H9 (cell line): ENCODE measurements around the gene RHNO1. TPM values are rescaled to one million over a fixed set of nuclear protein-coding genes. Genes with fewer than 3 reads are reported as not detected.

ENCODE experiments used
- DNase-seq: peaks from one replicate; pipeline ENCODE4 v3.0.0-alpha.2; 2017
- H2AFZ ChIP-seq: one replicate; pipeline ENCODE4 v1.6.1; 2013; ENCODE audit warnings: mild to moderate bottlenecking, low read length, control low read depth, moderate library complexity
- H2AK5ac ChIP-seq: 2 replicates; pipeline ENCODE4 v1.6.1; 2013; ENCODE audit warnings: low read length, control low read depth, mixed read lengths; ENCODE audit not compliant: insufficient read length
- H2BK120ac ChIP-seq: one replicate; pipeline ENCODE4 v1.6.1; 2013; ENCODE audit warnings: low read depth, mild to moderate bottlenecking, low read length, control low read depth, inconsistent platforms; ENCODE audit not compliant: poor library complexity, severe bottlenecking
- H2BK12ac ChIP-seq: 2 replicates; pipeline ENCODE4 v1.6.1; 2013; ENCODE audit warnings: low read length, control low read depth, mixed read lengths, low read depth; ENCODE audit not compliant: insufficient read length
- H2BK15ac ChIP-seq: 2 replicates; pipeline ENCODE4 v1.6.1; 2013; ENCODE audit warnings: low read depth, low read length, control low read depth
- H2BK20ac ChIP-seq: one replicate; pipeline ENCODE4 v1.6.1; 2013; ENCODE audit warnings: low read depth, mild to moderate bottlenecking, low read length, control low read depth, inconsistent platforms; ENCODE audit not compliant: poor library complexity, severe bottlenecking
- H2BK5ac ChIP-seq: 2 replicates; pipeline ENCODE4 v1.6.1; 2013; ENCODE audit warnings: low read length, control low read depth, mixed read lengths; ENCODE audit not compliant: insufficient read length
- H3K14ac ChIP-seq: 2 replicates; pipeline ENCODE4 v1.6.1; 2013; ENCODE audit warnings: low read length, control low read depth; ENCODE audit not compliant: insufficient read depth
- H3K18ac ChIP-seq: 2 replicates; pipeline ENCODE4 v1.6.1; 2013; ENCODE audit warnings: low read depth, mild to moderate bottlenecking, mixed read lengths, low read length, control low read depth; ENCODE audit not compliant: insufficient read length
- H3K23ac ChIP-seq: 2 replicates; pipeline ENCODE4 v1.6.1; 2013; ENCODE audit warnings: low read length, control low read depth, mixed read lengths, low read depth; ENCODE audit not compliant: insufficient read length
- H3K23me2 ChIP-seq: 2 replicates; pipeline ENCODE4 v1.6.1; 2013; ENCODE audit warnings: low read depth, mild to moderate bottlenecking, mixed read lengths, low read length, control low read depth; ENCODE audit not compliant: insufficient read length, poor library complexity, severe bottlenecking
- H3K27ac ChIP-seq: 2 replicates; pipeline ENCODE4 v1.5.1; 2013; ENCODE audit warnings: low read length, control low read depth, mixed read lengths, low read depth; ENCODE audit not compliant: insufficient read length
- H3K27me3 ChIP-seq: 2 replicates; pipeline ENCODE4 v1.6.1; 2013; ENCODE audit warnings: low read length, control low read depth, inconsistent platforms; ENCODE audit not compliant: insufficient read depth
- H3K4ac ChIP-seq: 2 replicates; pipeline ENCODE4 v1.6.1; 2013; ENCODE audit warnings: low read depth, mild to moderate bottlenecking, control low read depth, inconsistent platforms, low read length, moderate library complexity
- H3K4me1 ChIP-seq: 2 replicates; pipeline ENCODE4 v1.6.1; 2013; ENCODE audit warnings: low read length, control low read depth, inconsistent platforms; ENCODE audit not compliant: insufficient read depth
- H3K4me2 ChIP-seq: 2 replicates; pipeline ENCODE4 v1.6.1; 2013; ENCODE audit warnings: low read length, control low read depth, mixed read lengths; ENCODE audit not compliant: insufficient read length, insufficient read depth
- H3K56ac ChIP-seq: 2 replicates; pipeline ENCODE4 v1.6.1; 2013; ENCODE audit warnings: low read depth, mild to moderate bottlenecking, mixed read lengths, low read length, control low read depth; ENCODE audit not compliant: insufficient read length
- H3K79me1 ChIP-seq: 2 replicates; pipeline ENCODE4 v1.6.1; 2013; ENCODE audit warnings: low read depth, mild to moderate bottlenecking, moderate library complexity, low read length, control low read depth, inconsistent platforms; ENCODE audit not compliant: insufficient read depth, poor library complexity, severe bottlenecking
- H3K79me2 ChIP-seq: 2 replicates; pipeline ENCODE4 v1.6.1; 2013; ENCODE audit warnings: low read length, control low read depth, inconsistent platforms; ENCODE audit not compliant: insufficient read depth
- H3K9ac ChIP-seq: 2 replicates; pipeline ENCODE4 v1.6.1; 2013; ENCODE audit warnings: low read length, control low read depth, mixed read lengths; ENCODE audit not compliant: insufficient read length; ENCODE audit errors: extremely low read depth
- H3K9me3 ChIP-seq: one replicate; pipeline ENCODE4 v1.6.1; 2013; ENCODE audit warnings: low read depth, low read length, inconsistent platforms; ENCODE audit not compliant: control insufficient read depth
- H3T11ph ChIP-seq: one replicate; pipeline ENCODE4 v1.6.1; 2013; ENCODE audit warnings: mild to moderate bottlenecking, low read length, control low read depth, inconsistent platforms
- H4K20me1 ChIP-seq: one replicate; pipeline ENCODE4 v1.6.1; 2013; ENCODE audit not compliant: control insufficient read depth, insufficient read length, insufficient read depth
- H4K5ac ChIP-seq: 2 replicates; pipeline ENCODE4 v1.6.1; 2013; ENCODE audit warnings: low read depth, mild to moderate bottlenecking, mixed read lengths, low read length, control low read depth; ENCODE audit not compliant: insufficient read length
- H4K8ac ChIP-seq: replicated peaks from 2 replicates; pipeline ENCODE4 v1.6.1; 2013; ENCODE audit warnings: low read length, control low read depth, mixed read lengths, low read depth; ENCODE audit not compliant: insufficient read length
- H4K91ac ChIP-seq: 2 replicates; pipeline ENCODE4 v1.6.1; 2013; ENCODE audit warnings: low read depth, mild to moderate bottlenecking, moderate library complexity, mixed read lengths, low read length, control low read depth; ENCODE audit not compliant: insufficient read length
- H3K27ac Mint-ChIP-seq, 3 experiments: 2 replicates in 2 of 3; 3 replicates in 1 of 3; pipeline ENCODE4 v1.8.0; 2020 to 2021; ENCODE audit warnings: mixed read lengths in 3 of 3, mild to moderate bottlenecking in 1 of 3, moderate library complexity in 1 of 3
- H3K27me3 Mint-ChIP-seq: 2 replicates; pipeline ENCODE4 v1.8.0; 2021; ENCODE audit warnings: low read depth, mild to moderate bottlenecking, moderate library complexity, mixed read lengths
- H3K36me3 Mint-ChIP-seq, 3 experiments: 2 replicates in 2 of 3; 3 replicates in 1 of 3; pipeline ENCODE4 v1.8.0; 2020 to 2021; ENCODE audit warnings: low read depth in 3 of 3, mixed read lengths in 3 of 3; ENCODE audit not compliant: insufficient read depth in 1 of 3
- H3K4me1 Mint-ChIP-seq, 2 experiments: 2 replicates each; pipeline ENCODE4 v1.8.0; 2020; ENCODE audit warnings: mixed read lengths in 2 of 2
- H3K4me3 Mint-ChIP-seq, 2 experiments: 2 replicates in 1 of 2; 3 replicates in 1 of 2; pipeline ENCODE4 v1.8.0; 2020 to 2021; ENCODE audit warnings: mild to moderate bottlenecking in 2 of 2, mixed read lengths in 2 of 2, moderate library complexity in 1 of 2
- H3K9me3 Mint-ChIP-seq, 2 experiments: 2 replicates in 1 of 2; 3 replicates in 1 of 2; pipeline ENCODE4 v1.8.0; 2020; ENCODE audit warnings: mild to moderate bottlenecking in 2 of 2, mixed read lengths in 2 of 2, moderate library complexity in 1 of 2
- WGBS: extraction: QIAGEN DNeasy Blood & Tissue Kit; methylation state at CpG from one replicate; pipeline ENCODE4 v1.1.7; 2013; ENCODE audit warnings: missing lambda C conversion rate, low lambda C conversion rate, mixed read lengths; ENCODE audit not compliant: insufficient read length; ENCODE audit errors: extremely low coverage; 5-methylcytosine and 5-hydroxymethylcytosine counted together
- total RNA-seq: library from RNA; stranded (reverse); gene quantifications from 2 replicates; pipeline ENCODE4 v1.2.1, GENCODE V29; 2021
- TF ChIP-seq, protein P1 (sequence below): fragments of 200-600 bp; sonication (generic); conservative IDR thresholded peaks from 3 replicates; pipeline ENCODE4 v1.8.0; 2021; ENCODE audit warnings: antibody characterized with exemption, mild to moderate bottlenecking

RHNO1 gene
- total RNA-seq, 1 experiment from 2014 or later = 36.7 TPM

DNA sequence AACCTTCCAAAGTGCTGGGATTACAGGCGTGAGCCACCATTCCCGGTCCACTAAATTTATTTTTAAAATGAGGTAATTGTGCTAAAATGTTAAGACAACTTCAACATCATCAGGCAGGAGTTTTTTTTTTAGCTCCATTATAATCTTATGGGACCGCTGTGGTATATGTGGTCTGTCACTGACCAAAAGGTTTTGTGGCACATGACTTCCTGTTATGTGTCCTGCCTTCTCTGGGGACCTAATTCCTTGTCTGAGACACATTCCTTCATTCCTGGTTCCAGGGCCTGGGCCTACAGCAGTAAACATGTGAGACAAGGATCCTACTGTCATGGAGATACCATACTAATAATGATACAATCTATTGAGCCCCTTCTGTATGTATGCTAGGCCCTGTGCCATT, 25.1 kb upstream of the RHNO1 start:
- no peak overlapping the region for H3K4me3 Mint-ChIP-seq
- H2AFZ ChIP-seq = no peak overlapping the region
- TF ChIP-seq, protein P1, sequence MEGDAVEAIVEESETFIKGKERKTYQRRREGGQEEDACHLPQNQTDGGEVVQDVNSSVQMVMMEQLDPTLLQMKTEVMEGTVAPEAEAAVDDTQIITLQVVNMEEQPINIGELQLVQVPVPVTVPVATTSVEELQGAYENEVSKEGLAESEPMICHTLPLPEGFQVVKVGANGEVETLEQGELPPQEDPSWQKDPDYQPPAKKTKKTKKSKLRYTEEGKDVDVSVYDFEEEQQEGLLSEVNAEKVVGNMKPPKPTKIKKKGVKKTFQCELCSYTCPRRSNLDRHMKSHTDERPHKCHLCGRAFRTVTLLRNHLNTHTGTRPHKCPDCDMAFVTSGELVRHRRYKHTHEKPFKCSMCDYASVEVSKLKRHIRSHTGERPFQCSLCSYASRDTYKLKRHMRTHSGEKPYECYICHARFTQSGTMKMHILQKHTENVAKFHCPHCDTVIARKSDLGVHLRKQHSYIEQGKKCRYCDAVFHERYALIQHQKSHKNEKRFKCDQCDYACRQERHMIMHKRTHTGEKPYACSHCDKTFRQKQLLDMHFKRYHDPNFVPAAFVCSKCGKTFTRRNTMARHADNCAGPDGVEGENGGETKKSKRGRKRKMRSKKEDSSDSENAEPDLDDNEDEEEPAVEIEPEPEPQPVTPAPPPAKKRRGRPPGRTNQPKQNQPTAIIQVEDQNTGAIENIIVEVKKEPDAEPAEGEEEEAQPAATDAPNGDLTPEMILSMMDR = no peak
- H3T11ph ChIP-seq = no peak overlapping the region
- no peaks in the 10 kb centered on the region for H3K79me2 ChIP-seq
- no peak overlapping the region for H3K4me2 ChIP-seq
- H3K36me3 Mint-ChIP-seq = peaks cover 0 to 4% (median 2%) of the 10 kb centered on the region in 3 experiments; a peak in 1 of 7 replicates
- no peak overlapping the region for H3K18ac ChIP-seq
- H2BK15ac ChIP-seq = no peak overlapping the region
- no peak overlapping the region for H2BK5ac ChIP-seq
- H4K91ac ChIP-seq = no peak overlapping the region
- no peak overlapping the region for H3K27ac Mint-ChIP-seq
- H2AK5ac ChIP-seq = no peak overlapping the region
- no peaks in the 10 kb centered on the region for H3K9me3 ChIP-seq
- H2BK120ac ChIP-seq = no peak overlapping the region
- H3K14ac ChIP-seq = no peak overlapping the region
- no peak overlapping the region for H2BK20ac ChIP-seq
- no CpG with 5 or more reads among the region's 3 CpGs for WGBS
- H3K23ac ChIP-seq = no peak overlapping the region
- H4K8ac ChIP-seq = no peak overlapping the region
- no peak overlapping the region for H3K27ac ChIP-seq
- no peak overlapping the region for H4K5ac ChIP-seq
- H3K56ac ChIP-seq = no peak overlapping the region
- no peaks in the 10 kb centered on the region for H3K27me3 ChIP-seq
- H3K4me1 Mint-ChIP-seq = peaks cover 13 to 34% of the 10 kb centered on the region in 2 experiments
- DNase-seq = no peak
- no peak overlapping the region for H3K4ac ChIP-seq
- no peaks in the 10 kb centered on the region for H3K79me1 ChIP-seq
- H4K20me1 ChIP-seq = no peaks in the 10 kb centered on the region
- H3K9ac ChIP-seq = no peak overlapping the region
- no peaks in the 10 kb centered on the region for H3K23me2 ChIP-seq
- H3K4me1 ChIP-seq = no peaks in the 10 kb centered on the region
- no peaks in the 10 kb centered on the region for H3K9me3 Mint-ChIP-seq
- peaks cover 5% of the 10 kb centered on the region for H3K27me3 Mint-ChIP-seq
- no peak overlapping the region for H2BK12ac ChIP-seq
